GM23338 (cell line): ENCODE results near the gene NFIB. TPM values are rescaled to one million over a fixed set of nuclear protein-coding genes. Genes with fewer than 3 reads are reported as not detected.

Source experiments
- ATAC-seq: fragments of 200-7000 bp; cut with Tn5 transposase; 3 replicates; pipeline ENCODE4 v1.9.1; 2020
- DNase-seq: peaks from one replicate; pipeline ENCODE4 v3.0.0-alpha.2; 2015; ENCODE audit warnings: low spot score
- H2AFZ ChIP-seq: fragments of 200-600 bp; sonication (generic); 2 replicates; pipeline ENCODE4 v1.8.0; 2016; ENCODE audit warnings: antibody characterized with exemption, mild to moderate bottlenecking, moderate library complexity
- H3F3A ChIP-seq: fragments of 200-600 bp; sonication (generic); replicated peaks from 2 replicates; pipeline ENCODE4 v1.8.0; 2017; ENCODE audit warnings: antibody characterized with exemption, mixed run types, low read depth
- H3K27ac ChIP-seq: fragments of 200-600 bp; sonication (generic); 2 replicates; pipeline ENCODE4 v1.6.1; 2016; ENCODE audit warnings: low read depth
- H3K27me3 ChIP-seq: fragments of 200-600 bp; sonication (generic); 2 replicates; pipeline ENCODE4 v1.8.0; 2016; ENCODE audit warnings: mild to moderate bottlenecking, mixed run types, moderate library complexity; ENCODE audit not compliant: insufficient read depth
- H3K36me3 ChIP-seq: fragments of 200-600 bp; sonication (generic); 2 replicates; pipeline ENCODE4 v1.8.0; 2016; ENCODE audit warnings: mild to moderate bottlenecking; ENCODE audit not compliant: insufficient read depth
- H3K4me1 ChIP-seq: fragments of 200-600 bp; sonication (generic); 2 replicates; pipeline ENCODE4 v1.8.0; 2016; ENCODE audit warnings: mild to moderate bottlenecking, moderate library complexity; ENCODE audit not compliant: insufficient read depth
- H3K4me2 ChIP-seq: fragments of 200-600 bp; sonication (generic); 2 replicates; pipeline ENCODE4 v1.7.1; 2017; ENCODE audit warnings: mixed run types
- H3K4me3 ChIP-seq: fragments of 200-600 bp; sonication (generic); 2 replicates; pipeline ENCODE4 v1.6.1; 2016; ENCODE audit warnings: mixed run types
- H3K79me2 ChIP-seq: fragments of 200-600 bp; sonication (generic); replicated peaks from 2 replicates; pipeline ENCODE4 v1.8.0; 2017; ENCODE audit warnings: mild to moderate bottlenecking; ENCODE audit not compliant: insufficient read depth
- H3K9me2 ChIP-seq: fragments of 200-600 bp; sonication (generic); 2 replicates; pipeline ENCODE4 v1.8.0; 2017; ENCODE audit not compliant: insufficient read depth
- H4K20me1 ChIP-seq: fragments of 200-600 bp; sonication (generic); replicated peaks from 2 replicates; pipeline ENCODE4 v1.8.0; 2017; ENCODE audit warnings: mild to moderate bottlenecking; ENCODE audit not compliant: insufficient read depth
- H3K27ac Mint-ChIP-seq: 2 replicates; pipeline ENCODE4 v1.8.0; 2020; ENCODE audit warnings: inconsistent platforms, mild to moderate bottlenecking, moderate library complexity, mixed read lengths
- H3K27me3 Mint-ChIP-seq: 3 replicates; pipeline ENCODE4 v1.8.0; 2022; ENCODE audit warnings: low read depth, mild to moderate bottlenecking, moderate library complexity, mixed read lengths, inconsistent platforms; ENCODE audit not compliant: insufficient read depth, poor library complexity
- H3K36me3 Mint-ChIP-seq: 3 replicates; pipeline ENCODE4 v1.8.0; 2021; ENCODE audit warnings: low read depth, mild to moderate bottlenecking, inconsistent platforms, moderate library complexity, mixed read lengths
- H3K4me1 Mint-ChIP-seq: 3 replicates; pipeline ENCODE4 v1.8.0; 2020; ENCODE audit warnings: mild to moderate bottlenecking, inconsistent platforms, mixed read lengths
- H3K4me3 Mint-ChIP-seq: 3 replicates; pipeline ENCODE4 v1.8.0; 2021; ENCODE audit warnings: moderate library complexity, mild to moderate bottlenecking, inconsistent platforms, mixed read lengths
- H3K9me3 Mint-ChIP-seq: 3 replicates; pipeline ENCODE4 v1.8.0; 2020; ENCODE audit warnings: moderate library complexity, mild to moderate bottlenecking, inconsistent platforms, mixed read lengths
- ETS1 ChIP-seq: IDR thresholded peaks from 2 replicates; pipeline ENCODE4 v1.6.1; 2016; ENCODE audit warnings: antibody characterized with exemption
- EZH2phosphoT487 ChIP-seq: fragments of 200-600 bp; sonication (generic); IDR thresholded peaks from one replicate; pipeline ENCODE4 v1.8.1; 2018; ENCODE audit warnings: antibody characterized with exemption; ENCODE audit not compliant: unreplicated experiment
- JUNB ChIP-seq: IDR thresholded peaks from one replicate; pipeline ENCODE4 v1.6.1; 2016; ENCODE audit warnings: antibody characterized with exemption; ENCODE audit not compliant: unreplicated experiment
- REST ChIP-seq: IDR thresholded peaks from one replicate; pipeline ENCODE4 v1.6.1; 2018; ENCODE audit warnings: antibody characterized with exemption; ENCODE audit not compliant: unreplicated experiment
- STAT1 ChIP-seq: IDR thresholded peaks from one replicate; pipeline ENCODE4 v1.6.1; 2016; ENCODE audit warnings: antibody characterized with exemption; ENCODE audit not compliant: unreplicated experiment
- ZNF114 ChIP-seq: fragments of 250-450 bp; sonication (Bioruptor Pico); IDR thresholded peaks from 2 replicates; pipeline ENCODE4 v1.5.0; 2020; ENCODE audit warnings: mild to moderate bottlenecking, moderate library complexity
- polyA plus RNA-seq: library from polyadenylated mRNA; unstranded; fragments of >200 nt; fragmentation: Nextera tagmentation; extraction: Ambion mirVana; gene quantifications from 2 replicates; pipeline ENCODE4 v1.2.1, GENCODE V29; 2016
- total RNA-seq: library from RNA; depleted of rRNA; stranded (reverse); fragments of >200 nt; shearing (Covaris generic); gene quantifications from 2 replicates; pipeline ENCODE4 v1.2.3, GENCODE V29; 2014
- TF ChIP-seq, protein P1 (sequence below): fragments of 250-450 bp; sonication (Bioruptor Pico); IDR thresholded peaks from 2 replicates; pipeline ENCODE4 v1.5.0; 2020; ENCODE audit warnings: mild to moderate bottlenecking, moderate library complexity

NFIB gene
- total and polyA plus RNA-seq, 2 experiments from 2014 or later = 3.9 to 4.7 TPM

GRCh38 chr9:14246951-14247350 is 67.0 kb downstream of the NFIB start:
- Histone ChIP-seq H4K20me1 (no peaks in the 10 kb centered on the region), H3F3A (no peaks in the 10 kb centered on the region), H3K79me2 (no peaks in the 10 kb centered on the region), H3K27ac (no peak overlapping the region), H3K9me2 (no peaks in the 10 kb centered on the region), H3K36me3 (no peaks in the 10 kb centered on the region), H3K27me3 (no peaks in the 10 kb centered on the region), H3K4me3 (no peak overlapping the region), H2AFZ (no peak overlapping the region), H3K4me1 (peaks cover 13% of the 10 kb centered on the region), H3K4me2 (no peak overlapping the region)
- TF ChIP-seq ETS1 = no peak
- Mint-ChIP-seq H3K4me1 (peaks cover 41% of the 10 kb centered on the region), H3K4me3 (no peak overlapping the region), H3K36me3 (no peaks in the 10 kb centered on the region), H3K9me3 (no peaks in the 10 kb centered on the region), H3K27me3 (peaks cover 4% of the 10 kb centered on the region), H3K27ac (no peak overlapping the region; the same call in 1 of the 2 replicates)
- no peak for ATAC-seq
- no peak for DNase-seq

- Histone ChIP-seq H3K79me2 (no peaks in the 10 kb centered on the region), H3K27ac (no peak overlapping the region), H4K20me1 (no peaks in the 10 kb centered on the region), H3K27me3 (no peaks in the 10 kb centered on the region), H3K4me2 (no peak overlapping the region), H3K36me3 (no peaks in the 10 kb centered on the region), H3K4me3 (no peak overlapping the region), H3K9me2 (no peaks in the 10 kb centered on the region), H2AFZ (no peak overlapping the region), H3F3A (no peaks in the 10 kb centered on the region), H3K4me1 (peaks cover 6% of the 10 kb centered on the region)
- Mint-ChIP-seq H3K4me3 (no peak overlapping the region), H3K4me1 (peaks cover 38% of the 10 kb centered on the region), H3K27ac (peak overlapping the region; percentile 17; the same call in 1 of the 2 replicates), H3K27me3 (peaks cover 4% of the 10 kb centered on the region), H3K36me3 (no peaks in the 10 kb centered on the region), H3K9me3 (no peaks in the 10 kb centered on the region)
- DNase-seq (no peak), ATAC-seq (peak; percentile 56)
- TF ChIP-seq STAT1 (no peak), REST (no peak), ZNF114 (CRISPR knock-in tag) (no peak), EZH2phosphoT487 (no peak), ETS1 (no peak), JUNB (no peak)
- TF ChIP-seq, protein P1, sequence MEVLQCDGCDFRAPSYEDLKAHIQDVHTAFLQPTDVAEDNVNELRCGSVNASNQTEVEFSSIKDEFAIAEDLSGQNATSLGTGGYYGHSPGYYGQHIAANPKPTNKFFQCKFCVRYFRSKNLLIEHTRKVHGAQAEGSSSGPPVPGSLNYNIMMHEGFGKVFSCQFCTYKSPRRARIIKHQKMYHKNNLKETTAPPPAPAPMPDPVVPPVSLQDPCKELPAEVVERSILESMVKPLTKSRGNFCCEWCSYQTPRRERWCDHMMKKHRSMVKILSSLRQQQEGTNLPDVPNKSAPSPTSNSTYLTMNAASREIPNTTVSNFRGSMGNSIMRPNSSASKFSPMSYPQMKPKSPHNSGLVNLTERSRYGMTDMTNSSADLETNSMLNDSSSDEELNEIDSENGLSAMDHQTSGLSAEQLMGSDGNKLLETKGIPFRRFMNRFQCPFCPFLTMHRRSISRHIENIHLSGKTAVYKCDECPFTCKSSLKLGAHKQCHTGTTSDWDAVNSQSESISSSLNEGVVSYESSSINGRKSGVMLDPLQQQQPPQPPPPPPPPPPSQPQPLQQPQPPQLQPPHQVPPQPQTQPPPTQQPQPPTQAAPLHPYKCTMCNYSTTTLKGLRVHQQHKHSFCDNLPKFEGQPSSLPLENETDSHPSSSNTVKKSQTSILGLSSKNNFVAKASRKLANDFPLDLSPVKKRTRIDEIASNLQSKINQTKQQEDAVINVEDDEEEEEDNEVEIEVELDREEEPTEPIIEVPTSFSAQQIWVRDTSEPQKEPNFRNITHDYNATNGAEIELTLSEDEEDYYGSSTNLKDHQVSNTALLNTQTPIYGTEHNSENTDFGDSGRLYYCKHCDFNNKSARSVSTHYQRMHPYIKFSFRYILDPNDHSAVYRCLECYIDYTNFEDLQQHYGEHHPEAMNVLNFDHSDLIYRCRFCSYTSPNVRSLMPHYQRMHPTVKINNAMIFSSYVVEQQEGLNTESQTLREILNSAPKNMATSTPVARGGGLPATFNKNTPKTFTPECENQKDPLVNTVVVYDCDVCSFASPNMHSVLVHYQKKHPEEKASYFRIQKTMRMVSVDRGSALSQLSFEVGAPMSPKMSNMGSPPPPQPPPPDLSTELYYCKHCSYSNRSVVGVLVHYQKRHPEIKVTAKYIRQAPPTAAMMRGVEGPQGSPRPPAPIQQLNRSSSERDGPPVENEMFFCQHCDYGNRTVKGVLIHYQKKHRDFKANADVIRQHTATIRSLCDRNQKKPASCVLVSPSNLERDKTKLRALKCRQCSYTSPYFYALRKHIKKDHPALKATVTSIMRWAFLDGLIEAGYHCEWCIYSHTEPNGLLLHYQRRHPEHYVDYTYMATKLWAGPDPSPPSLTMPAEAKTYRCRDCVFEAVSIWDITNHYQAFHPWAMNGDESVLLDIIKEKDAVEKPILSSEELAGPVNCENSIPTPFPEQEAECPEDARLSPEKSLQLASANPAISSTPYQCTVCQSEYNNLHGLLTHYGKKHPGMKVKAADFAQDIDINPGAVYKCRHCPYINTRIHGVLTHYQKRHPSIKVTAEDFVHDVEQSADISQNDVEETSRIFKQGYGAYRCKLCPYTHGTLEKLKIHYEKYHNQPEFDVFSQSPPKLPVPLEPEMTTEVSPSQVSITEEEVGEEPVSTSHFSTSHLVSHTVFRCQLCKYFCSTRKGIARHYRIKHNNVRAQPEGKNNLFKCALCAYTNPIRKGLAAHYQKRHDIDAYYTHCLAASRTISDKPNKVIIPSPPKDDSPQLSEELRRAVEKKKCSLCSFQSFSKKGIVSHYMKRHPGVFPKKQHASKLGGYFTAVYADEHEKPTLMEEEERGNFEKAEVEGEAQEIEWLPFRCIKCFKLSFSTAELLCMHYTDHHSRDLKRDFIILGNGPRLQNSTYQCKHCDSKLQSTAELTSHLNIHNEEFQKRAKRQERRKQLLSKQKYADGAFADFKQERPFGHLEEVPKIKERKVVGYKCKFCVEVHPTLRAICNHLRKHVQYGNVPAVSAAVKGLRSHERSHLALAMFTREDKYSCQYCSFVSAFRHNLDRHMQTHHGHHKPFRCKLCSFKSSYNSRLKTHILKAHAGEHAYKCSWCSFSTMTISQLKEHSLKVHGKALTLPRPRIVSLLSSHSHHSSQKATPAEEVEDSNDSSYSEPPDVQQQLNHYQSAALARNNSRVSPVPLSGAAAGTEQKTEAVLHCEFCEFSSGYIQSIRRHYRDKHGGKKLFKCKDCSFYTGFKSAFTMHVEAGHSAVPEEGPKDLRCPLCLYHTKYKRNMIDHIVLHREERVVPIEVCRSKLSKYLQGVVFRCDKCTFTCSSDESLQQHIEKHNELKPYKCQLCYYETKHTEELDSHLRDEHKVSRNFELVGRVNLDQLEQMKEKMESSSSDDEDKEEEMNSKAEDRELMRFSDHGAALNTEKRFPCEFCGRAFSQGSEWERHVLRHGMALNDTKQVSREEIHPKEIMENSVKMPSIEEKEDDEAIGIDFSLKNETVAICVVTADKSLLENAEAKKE (CRISPR knock-in tag) = no peak
Observed at GRCh38 chr9:14245901-14246525, 67.9 kb downstream of the NFIB start.
